Pulmonary artery endothelial cell (primary cell): ENCODE data around the gene MCC. TPM values are rescaled to one million over a fixed set of nuclear protein-coding genes. Genes with fewer than 3 reads are reported as not detected.
A peak's percentile ranks its signal among the peaks of the same experiment; 100 is the strongest.
"Not testable (repeated sequence)": the region's sequence is repeated elsewhere in the genome, so short reads cannot be mapped to it uniquely, and the experiment has no call there.

ENCODE experiments used
- DNase-seq: peaks from one replicate; pipeline ENCODE4 v3.0.0-alpha.2; 2011; ENCODE audit warnings: low read depth, low spot score
- total RNA-seq: library from RNA; depleted of rRNA; stranded (reverse); fragments of >200 nt; gene quantifications from 2 replicates; pipeline ENCODE4 v1.2.3, GENCODE V29; 2014

MCC gene
- total RNA-seq, 1 donor from 2014 or later, result 44.7 TPM

DNA sequence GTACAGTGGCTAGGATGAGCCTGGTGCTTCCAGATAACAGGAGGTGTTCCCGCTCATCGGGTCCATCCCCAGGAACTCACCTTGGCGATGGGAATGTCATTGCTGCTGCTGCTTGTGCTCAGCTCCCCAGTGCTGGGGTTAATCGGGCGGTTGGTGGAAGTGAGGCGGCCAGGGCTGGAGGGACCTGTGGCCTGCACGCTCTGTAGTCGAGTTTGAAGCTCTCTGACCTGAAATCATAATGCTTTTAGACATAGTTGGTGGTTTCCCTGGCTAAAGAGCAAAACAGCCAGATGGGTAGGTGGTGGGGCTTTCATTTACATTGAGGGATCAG, 403.2 kb downstream of the MCC start:
- no peak for DNase-seq

- DNase-seq, result no peak
Measured at GRCh38 chr5:113084402-113085083, 403.7 kb downstream of the MCC start.

GRCh38 chr5:113083481-113083880, 404.8 kb downstream of the MCC start:
- DNase-seq, result no peak

DNA sequence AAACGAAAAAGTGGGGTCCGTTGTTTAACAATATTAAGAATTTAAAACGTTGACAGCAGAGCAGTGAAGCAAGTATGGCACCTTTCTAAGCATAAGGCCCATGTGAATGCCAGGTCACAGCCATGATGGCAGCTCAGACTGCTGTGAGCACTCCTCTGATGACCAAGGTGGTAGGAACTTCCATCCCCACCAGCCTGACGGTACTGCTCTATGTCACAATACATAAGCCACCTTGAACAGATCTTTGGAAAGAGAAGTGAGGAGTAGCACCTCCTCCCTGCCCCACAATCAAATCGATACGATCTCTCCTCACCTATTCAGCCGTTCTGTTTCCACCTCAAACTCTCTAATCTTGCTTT, 405.7 kb downstream of the MCC start:
- no peak for DNase-seq

- DNase-seq, result peak; percentile 90
Measured at GRCh38 chr5:113081881-113082546, 406.2 kb downstream of the MCC start.

- no peak for DNase-seq
Measured at GRCh38 chr5:113081091-113081839, 407.0 kb downstream of the MCC start.

DNA sequence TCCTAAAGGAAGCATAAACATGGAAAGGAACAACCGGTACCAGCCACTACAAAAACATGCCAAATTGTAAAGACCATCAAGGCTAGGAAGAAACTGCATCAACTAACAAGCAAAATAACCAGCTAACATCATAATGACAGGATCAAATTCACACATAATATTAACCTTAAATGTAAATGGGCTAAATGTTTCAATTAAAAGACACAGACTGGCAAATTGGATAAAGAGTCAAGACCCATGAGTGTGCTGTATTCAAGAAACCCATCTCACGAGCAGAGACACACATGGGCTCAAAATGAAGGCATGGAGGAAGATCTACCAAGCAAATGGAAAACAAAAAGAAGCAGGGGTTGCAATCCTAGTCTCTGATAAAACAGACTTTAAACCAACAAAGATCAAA, 411.6 kb downstream of the MCC start:
- DNase-seq, result not testable (repeated sequence)

DNA sequence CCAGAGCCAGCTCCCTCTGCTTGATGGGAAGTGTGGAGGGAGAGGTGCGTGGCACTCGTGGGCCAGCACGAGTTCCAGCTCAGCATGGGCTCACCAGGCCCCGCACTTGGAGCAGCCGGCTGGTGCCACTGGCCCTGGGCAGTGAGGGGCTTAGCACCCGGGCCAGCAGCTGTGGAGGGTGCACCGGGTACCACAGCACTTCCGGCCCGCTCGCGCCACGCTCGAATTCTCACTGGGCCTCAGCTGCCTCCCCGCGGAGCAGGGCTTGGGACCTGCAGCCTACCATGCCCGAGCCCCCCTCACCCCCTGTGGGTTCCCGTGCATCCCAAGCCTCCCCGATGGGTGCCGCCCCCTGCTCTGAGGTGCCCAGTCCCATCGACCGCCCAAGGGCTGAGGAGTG, 413.2 kb downstream of the MCC start:
- no peak for DNase-seq

DNA sequence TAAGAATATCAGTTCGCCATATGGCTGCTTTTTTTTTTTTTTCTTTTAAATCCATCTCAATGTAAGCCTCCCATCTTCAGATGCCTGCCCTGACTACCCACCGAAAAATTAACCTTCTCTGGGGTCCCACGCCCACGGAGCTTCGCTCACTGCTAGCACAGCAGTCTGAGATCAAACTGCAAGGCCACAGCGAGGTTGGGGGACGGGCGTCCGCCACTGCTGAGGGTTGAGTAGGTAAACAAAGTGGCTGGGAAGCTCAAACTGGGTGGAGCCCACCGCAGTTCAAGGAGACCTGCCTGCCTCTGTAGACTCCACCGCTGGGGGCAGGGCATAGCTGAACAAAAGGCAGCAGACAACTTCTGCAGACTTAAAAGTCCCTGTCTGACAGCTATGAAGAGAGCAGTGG, 414.6 kb downstream of the MCC start:
- not testable (repeated sequence) for DNase-seq

DNA sequence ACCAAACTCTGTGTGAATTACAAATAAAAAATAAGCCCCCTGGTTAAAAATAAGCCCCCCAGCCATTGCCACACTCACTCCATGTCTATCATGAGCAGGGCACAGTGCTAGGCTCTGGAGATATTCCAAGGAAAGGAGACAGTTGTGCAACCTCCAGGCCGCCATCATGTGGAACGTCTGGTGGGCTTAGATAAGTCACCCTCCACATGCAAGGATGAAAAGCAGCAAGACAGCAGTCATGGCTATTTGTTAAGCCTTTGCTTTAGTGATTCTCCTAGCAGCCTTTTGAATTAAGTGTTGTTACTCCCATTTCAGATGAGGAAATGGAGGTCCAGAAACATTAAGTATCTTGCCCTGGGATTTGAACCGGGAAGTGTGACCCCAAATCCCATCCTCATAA, 416.9 kb downstream of the MCC start:
- DNase-seq, result no peak

- DNase-seq, result no peak
Measured at GRCh38 chr5:113070901-113071300, 417.4 kb downstream of the MCC start.

- no peak for DNase-seq
Measured at GRCh38 chr5:113068559-113068958, 419.7 kb downstream of the MCC start.

DNA sequence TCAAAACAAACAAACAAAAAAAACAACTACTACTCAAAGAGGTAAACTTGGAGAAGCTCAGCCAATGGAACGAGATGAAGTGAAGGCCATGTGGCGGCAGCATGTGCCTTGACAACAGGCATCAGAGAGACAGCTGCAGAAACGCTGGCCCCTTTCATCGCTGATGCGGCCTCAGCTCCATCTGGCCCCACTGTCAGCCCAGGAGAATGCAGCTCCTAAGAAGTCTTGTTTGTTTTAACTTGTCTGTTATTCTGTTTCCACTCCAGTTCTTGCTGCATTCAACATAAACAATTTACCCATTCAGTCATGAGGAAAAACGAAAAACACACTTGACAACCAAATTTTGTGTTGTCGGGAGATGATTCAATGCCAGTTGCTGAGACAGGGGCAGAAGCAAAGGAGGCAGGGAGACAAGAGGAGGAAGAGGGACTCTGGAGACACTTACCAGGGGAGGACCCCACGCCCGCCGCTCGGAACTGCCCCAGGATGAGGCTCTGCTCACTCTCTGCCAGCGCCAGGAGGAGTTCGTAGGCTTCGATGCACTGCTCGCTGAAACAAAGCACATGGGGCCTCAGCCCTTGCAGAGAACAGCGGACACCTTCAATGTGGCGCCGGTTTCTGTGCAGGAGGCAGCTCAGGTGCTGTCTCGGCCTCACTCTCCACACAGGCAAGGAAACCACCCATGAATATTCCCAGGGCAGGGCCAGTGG, 420.5 kb downstream of the MCC start:
- no peak for DNase-seq

DNA sequence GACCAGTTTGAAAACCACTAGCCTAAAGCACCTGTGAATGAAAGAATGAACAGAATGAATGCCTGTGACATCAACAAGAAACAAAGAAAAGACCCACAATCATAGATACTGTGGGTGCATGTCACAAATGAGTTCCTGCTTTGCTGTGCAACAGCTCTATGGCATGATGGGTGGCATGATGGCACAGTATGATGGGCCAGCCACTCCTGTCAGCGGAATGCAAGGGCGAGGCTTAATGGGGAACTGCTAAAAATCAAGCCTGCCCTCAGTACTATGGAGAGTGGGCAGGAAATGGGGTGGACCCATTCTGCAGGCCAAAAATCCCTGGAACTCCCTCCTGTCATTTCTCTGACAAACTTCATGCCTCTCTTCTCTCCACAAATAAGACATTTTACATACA, 422.6 kb downstream of the MCC start:
- DNase-seq, result no peak

- no peak for DNase-seq
Measured at GRCh38 chr5:113064806-113065205, 423.4 kb downstream of the MCC start.

GRCh38 chr5:113063927-113064326, 424.3 kb downstream of the MCC start:
- no peak for DNase-seq

DNA sequence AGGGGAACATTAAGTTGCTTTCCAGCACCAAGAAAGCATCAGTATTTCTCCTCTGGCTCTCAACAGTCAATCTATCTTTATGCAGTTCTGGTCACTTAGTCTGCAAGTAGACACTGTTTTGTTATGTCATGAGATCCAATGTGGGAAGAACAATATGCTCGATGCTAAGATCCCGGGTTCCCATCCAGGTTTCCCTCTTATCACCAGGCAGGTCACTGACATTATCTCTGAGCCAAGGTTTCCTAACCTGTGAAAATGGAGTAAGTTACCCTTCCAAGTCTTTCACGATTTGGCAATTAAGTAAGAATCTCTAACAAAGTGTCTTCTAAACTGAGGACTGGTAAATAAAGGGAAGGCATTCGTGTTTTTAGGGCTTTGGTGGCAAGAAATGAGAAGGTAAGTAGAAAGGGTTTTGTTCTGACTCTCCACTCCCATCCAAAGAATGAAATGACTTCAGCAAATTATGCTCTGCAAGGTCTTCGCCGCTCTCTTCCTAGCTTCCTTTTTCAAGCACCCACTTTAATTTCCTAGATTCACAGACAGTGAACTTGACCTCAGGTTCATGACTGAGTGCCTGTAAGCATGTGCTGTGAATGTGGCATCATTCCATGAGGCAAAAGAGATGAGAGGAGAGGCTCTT, 425.3 kb downstream of the MCC start:
- DNase-seq, result no peak

GRCh38 chr5:113061846-113062780, 426.1 kb downstream of the MCC start:
- no peak for DNase-seq

DNA sequence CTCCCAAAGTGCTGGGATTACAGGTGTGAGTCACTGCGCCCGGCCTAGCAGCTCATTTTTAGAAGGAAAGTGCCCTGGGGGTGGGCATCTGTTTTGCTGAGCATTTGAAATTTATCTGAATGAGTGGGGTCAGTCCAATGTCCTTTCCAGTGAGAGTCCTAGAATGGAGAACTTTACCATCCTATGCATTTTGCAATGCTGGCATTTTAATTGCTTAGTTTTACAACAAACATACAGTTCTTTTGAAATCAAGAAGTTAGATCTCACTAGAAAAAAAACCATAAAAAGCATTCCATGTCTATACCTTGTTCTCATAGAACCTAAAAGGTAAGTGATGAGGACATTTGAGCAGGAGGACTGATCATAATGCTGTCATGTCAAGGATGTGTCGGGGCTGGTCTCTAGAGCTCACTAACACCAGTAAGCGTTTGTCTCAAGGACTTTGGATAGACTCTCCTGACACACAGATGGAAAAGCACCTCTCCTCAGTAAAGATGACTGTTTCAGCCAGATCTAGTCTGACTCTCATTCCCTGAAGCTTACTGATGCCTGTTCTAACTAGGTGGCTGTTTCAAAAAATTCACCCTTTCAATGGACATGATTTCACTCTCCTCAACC, 427.7 kb downstream of the MCC start:
- no peak for DNase-seq
